H1 (cell line): ENCODE results near the gene MAGI2. TPM values are rescaled to one million over a fixed set of nuclear protein-coding genes. Genes with fewer than 3 reads are reported as not detected.

Source experiments
- CTCF ChIA-PET: fragments of 300-600 bp; sonication (Branson Sonifier 250); formaldehyde crosslinking; loops from one replicate; lab custom pipeline; 2021; ENCODE audit not compliant: partially characterized antibody; lab: Charles Lee
- POLR2A ChIA-PET: fragments of 300-600 bp; sonication (Branson Sonifier 250); formaldehyde crosslinking; loops from one replicate; lab custom pipeline; 2021; ENCODE audit warnings: inconsistent platforms; ENCODE audit not compliant: partially characterized antibody; lab: Charles Lee
- DNase-seq, 2 experiments: peaks; one replicate each; pipeline versions ENCODE4 v3.0.0 to v3.0.0-alpha.2; 2010 to 2022; ENCODE audit warnings: low spot score in 2 of 2, low read depth in 1 of 2, mixed read lengths in 1 of 2
- FAIRE-seq: peaks from 2 replicates; lab custom pipeline; 2011; peaks lifted over from hg19 to GRCh38; lab: Jason Lieb, UNC
- H2AFZ ChIP-seq: 2 replicates; pipeline ENCODE4 v1.8.1; 2012; ENCODE audit warnings: low read length, inconsistent platforms
- H2AK5ac ChIP-seq: 2 replicates; pipeline ENCODE4 v1.6.1; 2013; ENCODE audit warnings: low read depth, low read length
- H2BK120ac ChIP-seq: replicated peaks from 2 replicates; pipeline ENCODE3; 2013; ENCODE audit warnings: low read depth, low read length, inconsistent platforms
- H2BK12ac ChIP-seq: 2 replicates; pipeline ENCODE4 v1.6.1; 2013; ENCODE audit warnings: low read depth, low read length
- H2BK15ac ChIP-seq: 2 replicates; pipeline ENCODE4 v1.6.1; 2013; ENCODE audit warnings: low read length
- H2BK20ac ChIP-seq: 2 replicates; pipeline ENCODE4 v1.6.1; 2013; ENCODE audit warnings: low read length
- H2BK5ac ChIP-seq: 2 replicates; pipeline ENCODE4 v1.6.1; 2013; ENCODE audit warnings: low read depth, low read length
- H3K14ac ChIP-seq: 2 replicates; pipeline ENCODE4 v1.6.1; 2013; ENCODE audit warnings: inconsistent platforms; ENCODE audit not compliant: insufficient read length
- H3K18ac ChIP-seq: 2 replicates; pipeline ENCODE4 v1.6.1; 2013; ENCODE audit warnings: low read length; ENCODE audit errors: extremely low read depth
- H3K23ac ChIP-seq: 2 replicates; pipeline ENCODE4 v1.6.1; 2013; ENCODE audit warnings: inconsistent platforms; ENCODE audit not compliant: insufficient read length
- H3K23me2 ChIP-seq: 2 replicates; pipeline ENCODE4 v1.6.1; 2013; ENCODE audit warnings: low read depth, low read length
- H3K27ac ChIP-seq: 2 replicates; pipeline ENCODE4 v1.6.1; 2011; ENCODE audit warnings: low read depth, low read length, inconsistent platforms
- H3K27me3 ChIP-seq, 4 experiments: replicated peaks in 1 of 4; 1 replicate in 1 of 4; 2 replicates in 3 of 4; pipeline versions ENCODE4 v1.6.1 to v1.8.1; 2011 to 2013; ENCODE audit warnings: low read length in 3 of 4, mild to moderate bottlenecking in 3 of 4, inconsistent platforms in 2 of 4, mixed read lengths in 2 of 4, moderate library complexity in 1 of 4; ENCODE audit not compliant: control insufficient read depth in 3 of 4, insufficient read depth in 3 of 4; ENCODE audit errors: extremely low read depth in 1 of 4
- H3K36me3 ChIP-seq, 4 experiments: 2 replicates each; pipeline versions ENCODE4 v1.6.1 to v1.8.1; 2011 to 2013; ENCODE audit warnings: mild to moderate bottlenecking in 4 of 4, low read length in 3 of 4, moderate library complexity in 2 of 4, control low read depth in 1 of 4, inconsistent platforms in 1 of 4; ENCODE audit not compliant: insufficient read depth in 4 of 4, control insufficient read depth in 2 of 4
- H3K4ac ChIP-seq: replicated peaks from 2 replicates; pipeline ENCODE3; 2013; ENCODE audit warnings: low read length, low read depth, mixed read lengths, inconsistent platforms; ENCODE audit not compliant: insufficient read length
- H3K4me1 ChIP-seq, 4 experiments: replicated peaks in 1 of 4; 1 replicate in 1 of 4; 2 replicates in 3 of 4; pipeline versions ENCODE4 v1.6.1 to v1.8.1; 2011 to 2013; ENCODE audit warnings: low read length in 3 of 4, inconsistent platforms in 2 of 4, mixed read lengths in 1 of 4; ENCODE audit not compliant: insufficient read depth in 4 of 4, control insufficient read depth in 3 of 4
- H3K4me2 ChIP-seq, 2 experiments: 2 replicates each; pipeline versions ENCODE4 v1.6.1 to v1.8.1; 2011 to 2013; ENCODE audit warnings: low read depth in 2 of 2, low read length in 2 of 2, control low read depth in 1 of 2, inconsistent platforms in 1 of 2, mild to moderate bottlenecking in 1 of 2; ENCODE audit not compliant: insufficient read depth in 1 of 2
- H3K4me3 ChIP-seq, 4 experiments: fragments of 200-600, 300-600 bp in 1 of 4; sonication (generic), shearing (Covaris generic), sonication (Bioruptor Twin) in 1 of 4; 2 replicates each; pipeline versions ENCODE4 v1.5.1 to v1.8.1; 2011 to 2016; ENCODE audit warnings: low read length in 4 of 4, low read depth in 3 of 4, control low read depth in 2 of 4, inconsistent platforms in 2 of 4, mild to moderate bottlenecking in 2 of 4, mixed read lengths in 1 of 4, moderate library complexity in 1 of 4; ENCODE audit not compliant: insufficient read depth in 2 of 4; ENCODE audit errors: extremely low read depth in 1 of 4
- H3K56ac ChIP-seq: replicated peaks from 2 replicates; pipeline ENCODE3; 2013; ENCODE audit warnings: low read depth, mild to moderate bottlenecking, mixed read lengths, low read length, inconsistent platforms; ENCODE audit not compliant: insufficient read length
- H3K79me1 ChIP-seq: 2 replicates; pipeline ENCODE4 v1.6.1; 2013; ENCODE audit warnings: low read depth, low read length, control low read depth
- H3K79me2 ChIP-seq, 2 experiments: 2 replicates each; pipeline versions ENCODE4 v1.6.1 to v1.8.1; 2012 to 2013; ENCODE audit warnings: low read length in 2 of 2, mild to moderate bottlenecking in 2 of 2, inconsistent platforms in 1 of 2; ENCODE audit not compliant: insufficient read depth in 2 of 2, control insufficient read depth in 1 of 2
- H3K9ac ChIP-seq, 4 experiments: replicated peaks in 1 of 4; 1 replicate in 1 of 4; 2 replicates in 3 of 4; pipeline versions ENCODE4 v1.6.1 to v1.8.1; 2011 to 2013; ENCODE audit warnings: low read depth in 3 of 4, low read length in 3 of 4, control low read depth in 2 of 4, mild to moderate bottlenecking in 2 of 4, moderate library complexity in 2 of 4, inconsistent platforms in 1 of 4; ENCODE audit errors: extremely low read depth in 1 of 4
- H3K9me3 ChIP-seq, 2 experiments: 2 replicates each; pipeline versions ENCODE4 v1.6.1 to v1.8.1; 2012 to 2013; ENCODE audit warnings: mild to moderate bottlenecking in 2 of 2, moderate library complexity in 2 of 2, control low read depth in 1 of 2, inconsistent platforms in 1 of 2, low read depth in 1 of 2, low read length in 1 of 2, mixed read lengths in 1 of 2; ENCODE audit not compliant: insufficient read depth in 2 of 2
- H4K20me1 ChIP-seq, 2 experiments: replicated peaks in 1 of 2; 2 replicates each; pipeline versions ENCODE3 to v1.8.1; 2011 to 2013; ENCODE audit warnings: inconsistent platforms in 2 of 2, low read length in 2 of 2, mild to moderate bottlenecking in 1 of 2; ENCODE audit not compliant: insufficient read depth in 2 of 2, control insufficient read depth in 1 of 2
- H4K5ac ChIP-seq: 2 replicates; pipeline ENCODE4 v1.6.1; 2013; ENCODE audit warnings: low read length, low read depth, mixed read lengths, inconsistent platforms; ENCODE audit not compliant: insufficient read length
- H4K8ac ChIP-seq: 2 replicates; pipeline ENCODE4 v1.8.0; 2013; ENCODE audit warnings: mild to moderate bottlenecking, moderate library complexity, low read length, inconsistent platforms; ENCODE audit not compliant: insufficient read depth; ENCODE audit errors: extremely low read depth
- H4K91ac ChIP-seq: replicated peaks from 2 replicates; pipeline ENCODE3; 2013; ENCODE audit warnings: low read length, mixed read lengths, inconsistent platforms; ENCODE audit not compliant: insufficient read length
- CBX5 ChIP-seq: fragments of 300-800, 300-1000 bp; sonication (generic); IDR thresholded peaks from 2 replicates; pipeline ENCODE4 v1.7.1; 2016; ENCODE audit warnings: antibody characterized with exemption, low read length, low read depth
- CTCF ChIP-seq, 3 experiments: IDR thresholded peaks; 1 replicate in 2 of 3; 2 replicates in 1 of 3; pipeline versions ENCODE4 v1.5.1 to v1.6.1; 2011; ENCODE audit warnings: low read length in 3 of 3, mild to moderate bottlenecking in 3 of 3, inconsistent platforms in 2 of 3, low read depth in 1 of 3, moderate library complexity in 1 of 3; ENCODE audit not compliant: insufficient read depth in 1 of 3; ENCODE audit errors: control extremely low read depth in 1 of 3
- FOSL1 ChIP-seq: IDR thresholded peaks from 2 replicates; pipeline ENCODE4 v1.6.1; 2011; ENCODE audit warnings: mild to moderate bottlenecking, low read depth, low read length, moderate library complexity; ENCODE audit not compliant: insufficient read depth
- GABPA ChIP-seq: IDR thresholded peaks from 2 replicates; pipeline ENCODE4 v1.6.1; 2011; ENCODE audit warnings: mild to moderate bottlenecking, low read length, moderate library complexity, borderline replicate concordance; ENCODE audit not compliant: insufficient read depth
- HDAC2 ChIP-seq, 2 experiments: fragments of 300-600 bp in 1 of 2; sonication (generic) in 1 of 2; IDR thresholded peaks; 2 replicates each; pipeline ENCODE4 v1.6.1; 2011 to 2012; ENCODE audit warnings: low read depth in 2 of 2, low read length in 2 of 2, mild to moderate bottlenecking in 2 of 2, moderate library complexity in 2 of 2, borderline replicate concordance in 1 of 2, inconsistent platforms in 1 of 2
- KDM5A ChIP-seq: fragments of 200-600 bp; IDR thresholded peaks from 2 replicates; pipeline ENCODE4 v1.7.1; 2012; ENCODE audit warnings: mild to moderate bottlenecking, low read length, inconsistent platforms, mixed read lengths
- MAFK ChIP-seq: IDR thresholded peaks from 2 replicates; pipeline ENCODE4 v1.6.1; 2012; ENCODE audit warnings: low read depth, mild to moderate bottlenecking, improper control_type of control experiment, low read length
- SIN3A ChIP-seq, 2 experiments: IDR thresholded peaks in 1 of 2; conservative IDR thresholded peaks in 1 of 2; 2 replicates each; pipeline ENCODE4 v1.6.1; 2011 to 2012; ENCODE audit warnings: low read length in 2 of 2, improper control_type of control experiment in 1 of 2, low read depth in 1 of 2, mild to moderate bottlenecking in 1 of 2
- SIRT6 ChIP-seq: IDR thresholded peaks from one replicate; pipeline ENCODE4 v1.7.1; 2012; ENCODE audit warnings: low read length, inconsistent platforms
- TBP ChIP-seq: IDR thresholded peaks from 2 replicates; pipeline ENCODE4 v1.6.1; 2011; ENCODE audit warnings: low read depth, low read length, improper control_type of control experiment
- ZNF274 ChIP-seq: IDR thresholded peaks from 2 replicates; pipeline ENCODE4 v1.7.0; 2012; ENCODE audit warnings: low read length, borderline replicate concordance; ENCODE audit errors: extremely low read depth
- WGBS, 2 experiments: shearing (Covaris generic) in 1 of 2; methylation state at CpG; one replicate each; pipeline versions ENCODE4 v1.1.6 to v1.1.7; 2013 to 2015; ENCODE audit warnings: low lambda C conversion rate in 2 of 2, mixed read lengths in 2 of 2, inconsistent platforms in 1 of 2, low coverage in 1 of 2, missing lambda C conversion rate in 1 of 2; ENCODE audit not compliant: insufficient replicate concordance in 2 of 2, insufficient coverage in 1 of 2, insufficient read length in 1 of 2; ENCODE audit errors: extremely low coverage in 1 of 2, missing lambda C conversion rate in 1 of 2; 5-methylcytosine and 5-hydroxymethylcytosine counted together
- polyA plus RNA-seq, 7 experiments: library from polyadenylated mRNA; depleted of rRNA in 3 of 7; stranded (reverse) in 5 of 7; unstranded in 2 of 7; fragments of >200 nt in 5 of 7; fragments of 200-250 nt in 2 of 7; gene quantifications; 1 replicate in 5 of 7; 2 replicates in 1 of 7; 4 replicates in 1 of 7; pipeline versions ENCODE4 v1.2.1 to v1.2.3, GENCODE V29; 2011 to 2013; ENCODE audit warnings: missing spikeins in 2 of 7, mixed read lengths in 2 of 7
- total RNA-seq: library from RNA; stranded (reverse); fragmentation: NEBNext Ultra II Directional; extraction: Animal tissue kit (Norgen Biotek cat#: 25700); gene quantifications from 2 replicates; pipeline ENCODE4 v1.2.1, GENCODE V29; 2021

The MAGI2 gene
- total and polyA plus RNA-seq, 2 of the 8 experiments (the other 6 are each of a cell fraction or from before 2014, with no cell fraction given), result 6.0 to 27.3 TPM

GRCh38 chr7:78026492-78026891 lies 1427.0 kb downstream of the MAGI2 start:
- H2AK5ac ChIP-seq, result no peak overlapping the region
- H2AFZ ChIP-seq, result no peak overlapping the region
- no peak overlapping the region for H2BK20ac ChIP-seq
- ChIA-PET POLR2A (no interaction called here), CTCF (interaction anchor here (1.2 to 3.4 kb wide), 4 partner anchors 10 to 55 kb away, joined by 3 to 21 read pairs (median 8); no protein-coding TSS in a partner anchor)
- no peak overlapping the region for H4K5ac ChIP-seq
- H3K79me2 ChIP-seq, result no peaks in the 10 kb centered on the region
- H3K18ac ChIP-seq, result no peak overlapping the region
- H2BK120ac ChIP-seq, result no peak overlapping the region
- no peaks in the 10 kb centered on the region for H4K20me1 ChIP-seq
- H3K23ac ChIP-seq, result no peak overlapping the region
- no peak for DNase-seq
- H3K27ac ChIP-seq, result no peak overlapping the region
- no peak overlapping the region for H3K9ac ChIP-seq
- H4K91ac ChIP-seq, result no peak overlapping the region
- no peak overlapping the region for H4K8ac ChIP-seq
- no peak overlapping the region for H2BK12ac ChIP-seq
- H3K4me2 ChIP-seq, result no peak overlapping the region
- no peaks in the 10 kb centered on the region for H3K36me3 ChIP-seq
- H3K27me3 ChIP-seq, result no peaks in the 10 kb centered on the region
- no peak overlapping the region for H2BK15ac ChIP-seq
- H2BK5ac ChIP-seq, result no peak overlapping the region
- H3K4me3 ChIP-seq, result no peak overlapping the region
- FAIRE-seq, result no peak
- peaks cover 0 to 6% (median 4%) of the 10 kb centered on the region in 4 experiments; a peak in 3 of 7 replicates for H3K4me1 ChIP-seq
- no peak overlapping the region for H3K56ac ChIP-seq
- no peaks in the 10 kb centered on the region for H3K23me2 ChIP-seq
- 85% methylated on average over 5 of the region's 5 CpGs; no CpG with 5 or more reads in 1 of the 2 experiments for WGBS, 2 experiments
- no peaks in the 10 kb centered on the region for H3K9me3 ChIP-seq
- H3K79me1 ChIP-seq, result no peaks in the 10 kb centered on the region
- no peak overlapping the region for H3K14ac ChIP-seq
- no peak overlapping the region for H3K4ac ChIP-seq
- no peak for TF ChIP-seq GABPA
- TF ChIP-seq MAFK, result no peak
- no peak for TF ChIP-seq CBX5
- no peak for TF ChIP-seq SIN3A (conservative IDR thresholded peaks at IDR 0.05 in 1 of 2, IDR thresholded peaks at IDR 0.05 in 1 of 2; ENCODE audit: low read depth in 1 of 2, low read length in 2 of 2)
- TF ChIP-seq KDM5A, result no peak
- TF ChIP-seq CTCF (IDR thresholded peaks at IDR 0.05; ENCODE audit: control extremely low read depth in 1 of 3, insufficient read depth in 1 of 3, low read depth in 1 of 3, low read length in 3 of 3), result no peak
- no peak for TF ChIP-seq ZNF274
- TF ChIP-seq SIRT6, result no peak
- no peak for TF ChIP-seq FOSL1
- TF ChIP-seq TBP, result no peak
- TF ChIP-seq HDAC2 (IDR thresholded peaks at IDR 0.05; ENCODE audit: borderline replicate concordance in 1 of 2, low read depth in 2 of 2, low read length in 2 of 2), result no peak
